ENCODE measurements around the gene RNF114.
"Not testable (repeated sequence)": the region's sequence is repeated elsewhere in the genome, so short reads cannot be mapped to it uniquely, and the experiment has no call there.

RNF114 gene

GRCh38 chr20:49965781-49966305 lies 29.6 kb downstream of the RNF114 start:
- DNase-seq = no peak

- no peak for DNase-seq
These were observed 30.7 kb downstream of the RNF114 start for GRCh38 chr20:49966861-49967260.

- no peak for DNase-seq
These were observed 33.0 kb downstream of the RNF114 start for GRCh38 chr20:49969234-49969633.

- DNase-seq = no peak
These were observed 33.7 kb downstream of the RNF114 start for GRCh38 chr20:49969946-49970345.

GRCh38 chr20:49970498-49970897 lies 34.3 kb downstream of the RNF114 start:
- DNase-seq = no peak

- no peak for DNase-seq
These were observed 37.8 kb downstream of the RNF114 start for GRCh38 chr20:49973981-49974380.

GRCh38 chr20:49976542-49976941 lies 40.3 kb downstream of the RNF114 start:
- no peak for DNase-seq

- DNase-seq = not testable (repeated sequence)
These were observed 41.5 kb downstream of the RNF114 start for GRCh38 chr20:49977740-49978139.

GRCh38 chr20:49978685-49979029 lies 42.5 kb downstream of the RNF114 start:
- no peak for DNase-seq

GRCh38 chr20:49979030-49979832 lies 43.0 kb downstream of the RNF114 start:
- DNase-seq = peak; percentile 70

- peak; percentile 22 for DNase-seq
These were observed 44.2 kb downstream of the RNF114 start for GRCh38 chr20:49980140-49981008.

GRCh38 chr20:49981218-49982071 lies 45.2 kb downstream of the RNF114 start:
- no peak for DNase-seq

GRCh38 chr20:49982072-49982345 lies 45.8 kb downstream of the RNF114 start:
- no peak for DNase-seq

GRCh38 chr20:49982346-49983122 lies 46.3 kb downstream of the RNF114 start, which contains the start of gene SNAI1:
TSS of gene SNAI1 (plus strand) at chr20:49982980. CDS start at chr20:49983060, 80 bp downstream.
- DNase-seq = peak; percentile 96

GRCh38 chr20:49983123-49983847 lies 47.1 kb downstream of the RNF114 start:
- DNase-seq = no peak

- no peak for DNase-seq
These were observed 47.7 kb downstream of the RNF114 start for GRCh38 chr20:49983848-49984408.

- DNase-seq = no peak
These were observed 48.4 kb downstream of the RNF114 start for GRCh38 chr20:49984426-49985153.

GRCh38 chr20:49985157-49985556 lies 49.0 kb downstream of the RNF114 start:
- no peak for DNase-seq

GRCh38 chr20:49985617-49986016 lies 49.4 kb downstream of the RNF114 start:
- DNase-seq = no peak

GRCh38 chr20:49986049-49986448 lies 49.9 kb downstream of the RNF114 start:
- DNase-seq = no peak

Data from NCI-H345 (cell line).